MM.1S (cell line): ENCODE measurements around the gene HIC1.

Source experiments
- EZH2 ChIP-seq: fragments of 300-600 bp; sonication (generic); optimal IDR thresholded peaks from 2 replicates; pipeline ENCODE3; 2017; ENCODE audit warnings: low read depth, mild to moderate bottlenecking, antibody characterized with exemption, low read length, mixed read lengths
- EZH2phosphoT487 ChIP-seq: fragments of 300-600 bp; sonication (generic); IDR thresholded peaks from 2 replicates; pipeline ENCODE4 v1.6.1; 2018; ENCODE audit warnings: antibody characterized with exemption, low read length
- TF ChIP-seq, protein P1 (sequence below): fragments of 300-600 bp; sonication (generic); IDR thresholded peaks from 2 replicates; pipeline ENCODE4 v1.5.1; 2016; ENCODE audit warnings: antibody characterized with exemption, low read length, mixed read lengths

DNA sequence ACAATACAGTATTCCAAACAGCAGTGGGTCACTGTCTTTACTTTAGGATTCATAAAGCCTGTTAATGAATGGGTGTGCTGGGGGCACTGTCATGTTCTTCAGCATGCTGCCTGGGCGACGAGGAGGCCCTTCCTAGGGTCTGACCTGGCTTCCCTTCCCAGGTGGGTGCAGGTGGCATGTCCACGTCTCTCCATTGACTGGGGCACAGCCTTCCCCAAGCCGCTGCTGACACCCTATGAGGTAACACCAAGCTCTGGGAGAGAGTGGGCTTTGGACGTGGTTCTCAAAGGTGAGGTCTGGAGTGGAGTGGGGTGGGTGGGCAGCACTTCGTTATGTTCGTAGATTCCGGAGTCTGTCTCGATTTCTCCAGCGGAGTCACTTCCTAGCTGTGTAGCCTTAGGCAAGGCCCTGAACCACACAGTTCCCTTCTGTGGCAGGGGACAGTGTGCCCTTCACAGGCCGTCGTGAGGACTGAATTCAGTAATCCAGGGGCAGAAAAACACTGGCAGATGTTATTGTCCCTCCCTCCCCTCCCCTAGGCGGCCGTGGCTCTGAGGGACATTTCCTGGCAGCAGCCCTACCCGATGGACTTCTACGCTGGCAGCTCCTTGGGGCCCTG, 13.9 kb upstream of the HIC1 start:
- TF ChIP-seq, protein P1, sequence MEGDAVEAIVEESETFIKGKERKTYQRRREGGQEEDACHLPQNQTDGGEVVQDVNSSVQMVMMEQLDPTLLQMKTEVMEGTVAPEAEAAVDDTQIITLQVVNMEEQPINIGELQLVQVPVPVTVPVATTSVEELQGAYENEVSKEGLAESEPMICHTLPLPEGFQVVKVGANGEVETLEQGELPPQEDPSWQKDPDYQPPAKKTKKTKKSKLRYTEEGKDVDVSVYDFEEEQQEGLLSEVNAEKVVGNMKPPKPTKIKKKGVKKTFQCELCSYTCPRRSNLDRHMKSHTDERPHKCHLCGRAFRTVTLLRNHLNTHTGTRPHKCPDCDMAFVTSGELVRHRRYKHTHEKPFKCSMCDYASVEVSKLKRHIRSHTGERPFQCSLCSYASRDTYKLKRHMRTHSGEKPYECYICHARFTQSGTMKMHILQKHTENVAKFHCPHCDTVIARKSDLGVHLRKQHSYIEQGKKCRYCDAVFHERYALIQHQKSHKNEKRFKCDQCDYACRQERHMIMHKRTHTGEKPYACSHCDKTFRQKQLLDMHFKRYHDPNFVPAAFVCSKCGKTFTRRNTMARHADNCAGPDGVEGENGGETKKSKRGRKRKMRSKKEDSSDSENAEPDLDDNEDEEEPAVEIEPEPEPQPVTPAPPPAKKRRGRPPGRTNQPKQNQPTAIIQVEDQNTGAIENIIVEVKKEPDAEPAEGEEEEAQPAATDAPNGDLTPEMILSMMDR, result no peak
- TF ChIP-seq EZH2 (no peak), EZH2phosphoT487 (no peak)
